GM12873 (cell line): ENCODE data around the gene JAML.

Experiments
- TF ChIP-seq, protein P1 (sequence below): IDR thresholded peaks from 2 replicates; pipeline ENCODE4 v1.5.1; 2012; ENCODE audit warnings: low read depth, mild to moderate bottlenecking, moderate library complexity, low read length, control low read depth; ENCODE audit not compliant: insufficient read depth; ENCODE audit errors: missing control alignments

The JAML gene

GRCh38 chr11:118247041-118247440 is 22.2 kb upstream of the JAML start:
- TF ChIP-seq, protein P1, sequence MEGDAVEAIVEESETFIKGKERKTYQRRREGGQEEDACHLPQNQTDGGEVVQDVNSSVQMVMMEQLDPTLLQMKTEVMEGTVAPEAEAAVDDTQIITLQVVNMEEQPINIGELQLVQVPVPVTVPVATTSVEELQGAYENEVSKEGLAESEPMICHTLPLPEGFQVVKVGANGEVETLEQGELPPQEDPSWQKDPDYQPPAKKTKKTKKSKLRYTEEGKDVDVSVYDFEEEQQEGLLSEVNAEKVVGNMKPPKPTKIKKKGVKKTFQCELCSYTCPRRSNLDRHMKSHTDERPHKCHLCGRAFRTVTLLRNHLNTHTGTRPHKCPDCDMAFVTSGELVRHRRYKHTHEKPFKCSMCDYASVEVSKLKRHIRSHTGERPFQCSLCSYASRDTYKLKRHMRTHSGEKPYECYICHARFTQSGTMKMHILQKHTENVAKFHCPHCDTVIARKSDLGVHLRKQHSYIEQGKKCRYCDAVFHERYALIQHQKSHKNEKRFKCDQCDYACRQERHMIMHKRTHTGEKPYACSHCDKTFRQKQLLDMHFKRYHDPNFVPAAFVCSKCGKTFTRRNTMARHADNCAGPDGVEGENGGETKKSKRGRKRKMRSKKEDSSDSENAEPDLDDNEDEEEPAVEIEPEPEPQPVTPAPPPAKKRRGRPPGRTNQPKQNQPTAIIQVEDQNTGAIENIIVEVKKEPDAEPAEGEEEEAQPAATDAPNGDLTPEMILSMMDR: no peak

GRCh38 chr11:118245936-118246562 is 21.2 kb upstream of the JAML start:
- TF ChIP-seq, protein P1: no peak

DNA sequence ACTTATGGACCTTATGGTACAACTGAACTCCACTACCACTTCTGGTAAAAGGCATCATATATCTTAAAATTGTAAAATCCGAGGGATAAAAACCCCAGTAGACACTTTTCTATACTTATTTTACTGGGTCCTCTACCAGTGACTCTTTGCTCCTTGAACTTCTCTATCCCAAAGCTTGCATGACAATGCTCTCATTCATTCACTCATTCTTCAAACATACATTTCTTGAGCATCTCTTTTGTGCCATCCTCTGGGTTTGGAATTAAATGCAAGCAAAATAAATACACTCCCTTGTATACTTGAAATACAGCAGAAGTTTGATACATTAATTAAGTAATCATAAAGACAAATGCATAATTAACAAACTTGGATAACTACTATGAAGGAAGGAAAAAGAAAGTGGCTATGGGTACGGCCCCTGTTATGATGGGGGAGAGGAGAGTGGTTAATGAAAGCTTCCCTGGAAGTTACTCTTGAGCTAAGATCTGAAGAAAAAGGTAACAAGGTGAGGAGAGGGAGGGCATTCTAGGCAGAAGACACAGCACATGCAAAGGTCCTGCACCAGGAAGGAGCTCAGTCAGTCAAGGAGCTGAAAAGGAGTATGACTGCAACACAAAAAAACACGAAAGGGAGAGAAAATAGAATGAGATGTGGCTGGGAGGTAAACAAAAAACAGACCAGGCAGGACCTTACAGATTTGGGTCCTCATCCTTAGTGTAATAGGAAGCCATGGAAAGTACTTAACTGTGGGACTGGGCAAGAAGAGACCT is 19.4 kb upstream of the JAML start:
- TF ChIP-seq, protein P1: no peak

- TF ChIP-seq, protein P1: no peak
These were observed 18.4 kb upstream of the JAML start for GRCh38 chr11:118243161-118243560.

DNA sequence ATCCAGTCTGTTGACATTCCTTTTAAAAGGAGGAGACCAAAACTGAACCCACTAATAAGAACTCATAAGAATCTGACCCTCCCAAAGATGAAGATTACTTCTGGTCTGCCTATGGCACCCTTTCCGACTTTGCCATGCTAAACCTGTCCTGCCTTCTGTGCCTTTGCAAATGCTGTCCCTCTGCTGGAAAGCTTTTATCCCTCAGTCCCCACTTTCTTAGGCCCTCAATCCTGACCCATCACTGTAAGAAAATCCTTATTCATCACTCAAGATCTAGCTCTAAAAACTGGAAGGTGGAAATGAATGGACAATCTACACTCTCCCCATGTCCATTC is 16.9 kb upstream of the JAML start:
- TF ChIP-seq, protein P1: no peak

GRCh38 chr11:118240999-118241763 is 16.4 kb upstream of the JAML start:
- TF ChIP-seq, protein P1: no peak
